AG09319 (cell line): ENCODE results near the gene NSUN2.
"Not testable (repeated sequence)": the region's sequence is repeated elsewhere in the genome, so short reads cannot be mapped to it uniquely, and the experiment has no call there.

Experiments used
- DNase-seq: peaks from one replicate; pipeline ENCODE4 v3.0.0-alpha.2; 2010; ENCODE audit warnings: low read depth; ENCODE audit errors: extremely low read depth
- TF ChIP-seq, protein P1 (sequence below): IDR thresholded peaks from 2 replicates; pipeline ENCODE4 v1.5.1; 2011; ENCODE audit warnings: low read depth, mild to moderate bottlenecking, inconsistent platforms, low read length, moderate library complexity

The NSUN2 gene

DNA sequence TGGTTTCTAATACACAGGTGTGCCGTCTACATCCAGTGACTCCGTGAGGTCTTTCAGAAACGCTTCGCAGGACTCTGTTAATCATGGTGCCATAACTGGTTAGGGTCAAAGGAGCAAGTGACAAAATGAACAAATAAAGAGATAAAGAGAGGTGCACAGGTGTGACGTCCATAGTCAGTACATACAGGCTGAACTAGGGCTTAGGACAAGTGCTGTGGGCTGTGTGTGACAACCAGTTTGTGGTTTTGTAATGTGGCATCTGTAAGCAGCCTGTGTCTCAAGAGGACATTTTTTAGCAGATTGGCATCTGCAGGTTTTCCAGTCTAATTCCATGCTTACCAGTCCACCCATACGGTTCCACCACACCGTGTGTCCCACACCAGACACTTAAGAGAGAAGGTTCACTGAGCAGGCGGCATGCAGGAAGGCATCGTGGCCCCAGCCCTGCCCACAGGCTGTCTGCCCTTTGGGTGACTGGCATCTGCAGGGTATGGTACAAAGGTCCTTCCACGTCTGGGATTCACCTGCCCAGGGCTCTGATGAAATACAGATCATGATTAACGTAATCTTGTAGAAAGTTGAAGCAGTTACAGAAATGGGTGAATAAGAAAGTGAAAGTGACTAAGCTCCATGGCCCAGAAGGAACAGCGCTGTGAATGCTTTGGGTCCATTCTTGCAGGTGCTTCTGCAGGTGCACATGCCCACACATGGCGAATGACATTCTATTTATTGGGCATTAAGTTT is 27.3 kb upstream of the NSUN2 start:
- TF ChIP-seq, protein P1, sequence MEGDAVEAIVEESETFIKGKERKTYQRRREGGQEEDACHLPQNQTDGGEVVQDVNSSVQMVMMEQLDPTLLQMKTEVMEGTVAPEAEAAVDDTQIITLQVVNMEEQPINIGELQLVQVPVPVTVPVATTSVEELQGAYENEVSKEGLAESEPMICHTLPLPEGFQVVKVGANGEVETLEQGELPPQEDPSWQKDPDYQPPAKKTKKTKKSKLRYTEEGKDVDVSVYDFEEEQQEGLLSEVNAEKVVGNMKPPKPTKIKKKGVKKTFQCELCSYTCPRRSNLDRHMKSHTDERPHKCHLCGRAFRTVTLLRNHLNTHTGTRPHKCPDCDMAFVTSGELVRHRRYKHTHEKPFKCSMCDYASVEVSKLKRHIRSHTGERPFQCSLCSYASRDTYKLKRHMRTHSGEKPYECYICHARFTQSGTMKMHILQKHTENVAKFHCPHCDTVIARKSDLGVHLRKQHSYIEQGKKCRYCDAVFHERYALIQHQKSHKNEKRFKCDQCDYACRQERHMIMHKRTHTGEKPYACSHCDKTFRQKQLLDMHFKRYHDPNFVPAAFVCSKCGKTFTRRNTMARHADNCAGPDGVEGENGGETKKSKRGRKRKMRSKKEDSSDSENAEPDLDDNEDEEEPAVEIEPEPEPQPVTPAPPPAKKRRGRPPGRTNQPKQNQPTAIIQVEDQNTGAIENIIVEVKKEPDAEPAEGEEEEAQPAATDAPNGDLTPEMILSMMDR: no peak
- no peak for DNase-seq

DNA sequence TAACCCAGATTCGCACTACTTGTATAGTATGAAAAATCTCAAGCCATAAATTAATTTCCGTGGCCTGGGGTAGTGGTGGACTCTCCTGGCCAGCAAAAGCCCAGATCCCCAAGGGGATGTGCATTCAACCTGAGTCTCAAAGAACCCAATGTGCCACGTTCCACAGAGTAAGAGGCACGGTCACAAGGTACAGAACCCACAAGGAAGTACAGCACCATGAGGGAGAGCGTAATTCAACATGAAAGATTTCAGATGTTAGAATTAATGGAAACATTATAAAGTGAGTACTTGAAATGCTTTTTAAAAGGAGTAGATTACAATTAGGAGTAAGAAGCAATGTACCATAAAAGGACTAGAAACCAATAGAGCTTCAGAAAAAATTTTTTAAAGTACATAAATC is 23.8 kb upstream of the NSUN2 start:
- no peak for DNase-seq

DNA sequence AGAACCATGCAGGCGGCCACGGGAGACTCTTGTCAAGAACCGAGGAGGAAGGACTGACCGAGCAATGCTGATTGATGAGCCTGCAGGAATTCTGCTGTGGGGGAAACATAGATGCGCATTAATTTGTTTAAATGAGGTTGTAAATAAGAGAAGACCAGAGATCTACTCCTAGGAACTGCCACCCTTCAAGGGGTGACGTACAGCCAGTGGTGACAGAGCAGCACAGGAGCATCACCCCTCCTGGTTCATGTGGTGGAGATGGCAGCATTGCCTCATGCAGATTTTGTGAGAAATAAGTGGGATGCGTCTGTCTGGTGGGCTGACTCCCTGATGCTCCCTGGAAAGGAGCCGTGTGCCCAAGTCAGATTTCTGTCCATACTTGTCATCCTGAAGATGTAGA is 22.6 kb upstream of the NSUN2 start:
- TF ChIP-seq, protein P1: no peak
- no peak for DNase-seq

More for the DNA sequence above, 23.8 kb upstream of the NSUN2 start:
- TF ChIP-seq, protein P1: no peak

DNA sequence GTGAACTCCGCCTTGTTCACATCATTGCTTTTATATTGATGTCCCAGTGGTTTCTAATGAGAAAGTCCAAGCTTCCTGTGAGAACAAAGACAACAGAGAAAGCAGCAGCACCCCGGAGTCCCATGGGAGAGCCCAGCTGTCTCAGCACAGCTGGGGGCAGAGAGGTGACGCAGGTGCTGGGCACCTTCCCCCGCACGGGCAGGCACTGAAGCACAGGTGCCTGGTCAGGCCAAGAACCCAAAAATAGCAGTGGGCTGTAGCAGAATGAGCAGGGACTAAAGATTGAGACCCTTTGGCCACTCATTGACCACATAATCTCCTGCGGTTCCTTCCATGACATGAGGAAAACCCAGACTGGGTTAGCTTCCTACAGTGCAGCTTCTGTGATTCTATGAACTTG is 19.2 kb upstream of the NSUN2 start:
- TF ChIP-seq, protein P1: no peak
- DNase-seq: no peak

DNA sequence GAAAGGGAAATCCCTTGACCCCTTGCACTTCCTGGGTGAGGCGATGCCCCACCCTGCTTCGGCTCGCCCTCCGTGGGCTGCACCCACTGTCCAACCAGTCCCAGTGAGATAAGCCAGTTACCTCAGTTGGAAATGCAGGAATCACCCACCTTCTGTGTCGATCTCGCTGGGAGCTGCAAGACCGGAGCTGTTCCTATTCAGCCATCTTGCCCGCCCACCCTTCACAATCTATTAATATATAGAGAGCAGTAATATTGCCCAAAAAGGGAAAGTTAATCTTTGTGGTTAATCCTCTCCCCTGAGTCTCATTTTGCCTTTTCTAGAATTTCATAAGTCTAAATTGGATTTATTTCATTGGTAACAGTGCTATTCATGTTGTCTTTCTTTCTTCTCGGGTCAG is 16.8 kb upstream of the NSUN2 start:
- no peak for DNase-seq
- TF ChIP-seq, protein P1: no peak

DNA sequence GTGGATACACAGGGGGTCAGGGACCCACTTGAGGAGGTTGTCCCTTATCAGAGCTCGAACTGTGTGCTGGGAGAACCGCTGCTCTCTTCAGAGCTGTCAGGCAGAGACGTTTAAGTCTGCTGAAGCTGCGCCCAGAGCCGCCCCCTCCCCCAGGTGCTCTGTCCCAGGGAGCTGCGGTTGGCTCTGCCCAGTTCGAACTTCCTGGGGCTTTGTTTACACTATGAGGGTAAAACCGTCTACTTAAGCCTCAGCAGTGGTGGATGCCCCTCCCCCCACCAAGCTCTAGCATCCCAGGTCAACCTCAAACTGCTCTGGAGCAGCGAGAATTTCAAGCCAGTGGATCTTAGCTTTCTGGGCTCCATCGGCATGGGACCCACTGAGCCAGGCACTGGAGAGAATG is 16.3 kb upstream of the NSUN2 start:
- TF ChIP-seq, protein P1: no peak
- no peak for DNase-seq

DNA sequence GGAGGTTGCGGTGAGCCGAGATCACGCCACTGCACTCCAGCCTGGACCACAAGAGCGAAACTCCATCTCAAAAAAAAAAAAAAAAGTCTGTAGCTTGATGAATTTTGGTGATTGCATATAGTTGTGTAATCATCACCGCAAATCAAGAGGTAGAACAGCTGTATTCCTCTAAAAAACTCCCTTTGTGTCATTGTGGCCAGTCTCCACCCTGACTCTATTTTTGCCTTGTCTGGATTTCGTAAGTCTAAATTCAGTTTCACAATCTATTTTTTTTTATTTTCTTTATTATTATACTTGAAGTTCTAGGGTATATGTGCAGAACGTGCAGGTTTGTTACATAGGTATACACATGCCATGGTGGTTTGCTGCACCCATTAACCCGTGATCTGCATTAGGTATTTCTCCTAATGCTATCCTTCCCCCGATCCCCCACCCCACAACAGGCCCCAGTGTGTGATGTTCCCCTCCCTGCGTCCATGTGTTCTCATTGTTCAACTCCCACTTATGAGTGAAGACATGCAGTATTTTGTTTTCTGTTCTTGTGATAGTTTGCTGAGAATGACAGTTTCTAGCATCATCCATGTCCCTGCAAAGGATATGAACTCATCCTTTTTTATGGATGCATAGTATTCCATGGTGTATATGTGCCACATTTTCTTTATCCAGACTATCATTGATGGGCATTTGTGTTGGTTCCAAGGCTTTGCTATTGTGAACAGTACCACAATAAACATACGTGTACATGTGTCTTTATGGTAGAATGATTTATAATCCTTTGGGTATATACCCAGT is 12.9 kb upstream of the NSUN2 start:
- not testable (repeated sequence) for DNase-seq

DNA sequence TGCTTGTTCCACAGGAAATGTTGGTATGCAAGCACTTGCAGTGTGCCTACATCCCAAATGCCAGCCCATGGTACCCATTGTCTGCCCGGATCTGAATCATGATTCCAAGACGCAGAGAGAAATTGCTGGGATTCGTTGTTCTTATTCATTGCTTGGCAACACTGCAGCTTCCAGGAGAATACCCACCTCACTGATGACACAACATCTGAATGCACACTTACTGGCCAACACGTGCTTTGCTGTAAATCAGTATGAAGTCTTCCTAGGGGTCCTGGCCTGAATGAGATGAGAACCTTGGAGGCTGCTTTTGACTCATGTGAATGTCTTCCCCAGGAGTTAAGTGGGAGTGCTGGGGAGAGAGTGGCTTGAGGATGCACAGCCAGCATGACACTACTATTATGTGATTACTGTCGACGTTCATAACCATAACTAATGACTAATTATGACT is 12.0 kb upstream of the NSUN2 start:
- TF ChIP-seq, protein P1: no peak
- no peak for DNase-seq
